Cardiac fibroblast (primary cell): ENCODE data around the gene DOHH.
"Not testable (repeated sequence)": the region's sequence is repeated elsewhere in the genome, so short reads cannot be mapped to it uniquely, and the experiment has no call there.

Experiments
- DNase-seq, 2 donors: peaks; one replicate each; pipeline versions ENCODE4 v3.0.0 to v3.0.0-alpha.2; 2010; ENCODE audit warnings: low read depth in 2 of 2
- H3K4me3 ChIP-seq, 2 donors: replicated peaks in 1 of 2; 1 replicate in 1 of 2; 2 replicates in 1 of 2; pipeline ENCODE4 v1.5.1; 2011; ENCODE audit warnings: low read depth in 2 of 2, low read length in 2 of 2, mild to moderate bottlenecking in 2 of 2, moderate library complexity in 1 of 2
- CTCF ChIP-seq: IDR thresholded peaks from one replicate; pipeline ENCODE4 v1.5.1; 2011; ENCODE audit warnings: low read depth, mild to moderate bottlenecking, low read length, inconsistent platforms

Gene DOHH

GRCh38 chr19:3513229-3514140 lies 13.0 kb upstream of the DOHH start:
- no peak for TF ChIP-seq CTCF
- DNase-seq = peak in 1 of 2 donors; percentile 25
- H3K4me3 ChIP-seq = no peak overlapping the region

- H3K4me3 ChIP-seq = no peak overlapping the region
- DNase-seq = no peak
- TF ChIP-seq CTCF = no peak
These were observed 12.2 kb upstream of the DOHH start for GRCh38 chr19:3512562-3513228.

DNA sequence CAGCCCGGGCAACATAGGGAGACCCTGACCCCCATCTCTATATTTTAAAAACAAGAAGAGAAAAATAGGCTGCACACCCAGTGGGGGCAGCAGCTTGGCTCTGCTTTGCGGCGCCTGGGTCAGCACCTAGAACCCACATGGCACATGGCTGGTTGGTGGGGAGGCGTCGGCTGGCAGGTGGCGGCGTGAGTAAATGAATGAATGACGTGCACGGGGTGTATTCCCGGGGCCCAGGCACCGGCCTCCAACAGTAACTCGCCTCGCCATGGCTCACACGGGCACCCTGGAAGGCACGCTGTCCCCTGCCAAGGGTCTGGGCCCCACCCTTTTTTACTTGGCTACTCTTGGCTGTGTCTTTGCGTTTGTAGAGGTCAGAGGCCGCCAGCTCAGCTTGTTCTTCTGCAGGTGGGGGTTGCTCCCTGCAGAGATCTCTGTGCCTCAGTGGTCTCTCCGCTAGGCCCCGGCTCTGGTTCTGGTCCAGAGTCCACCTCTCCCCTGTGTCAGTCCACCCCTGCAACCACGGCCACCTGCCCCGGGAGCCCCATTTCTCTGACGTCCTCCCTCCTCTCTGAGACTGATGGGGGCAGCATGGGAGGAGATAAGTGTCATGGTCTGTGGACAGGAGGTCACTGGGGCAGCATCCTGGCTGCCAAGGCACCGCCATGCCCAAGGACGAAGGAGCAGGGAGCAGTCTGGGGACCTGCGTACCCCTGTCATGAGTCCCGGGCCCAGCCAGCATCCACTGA lies 11.2 kb upstream of the DOHH start:
- no peak for DNase-seq
- TF ChIP-seq CTCF = no peak
- H3K4me3 ChIP-seq = no peak overlapping the region

DNA sequence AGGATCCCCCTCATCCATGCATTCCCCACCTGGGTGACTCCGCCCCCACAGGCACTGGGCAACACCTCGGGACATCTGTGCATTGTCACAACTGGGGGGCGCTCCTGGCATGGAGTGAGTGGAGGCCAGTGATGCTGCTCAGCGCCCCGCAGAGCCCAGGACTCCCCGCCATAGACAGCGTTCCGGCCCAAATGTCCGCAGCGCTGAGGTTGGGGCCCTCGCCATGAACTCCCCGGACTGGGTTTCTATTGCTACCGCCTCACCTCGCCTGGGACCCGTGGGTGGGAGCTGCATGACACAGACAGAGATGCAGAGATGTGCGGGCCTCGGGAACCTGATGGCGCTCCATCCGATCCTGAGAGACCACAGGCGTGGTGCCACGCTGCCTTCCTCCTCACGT lies 10.3 kb upstream of the DOHH start:
- no peak for TF ChIP-seq CTCF
- no peak for DNase-seq
- no peak overlapping the region for H3K4me3 ChIP-seq

GRCh38 chr19:3509566-3509989 lies 9.1 kb upstream of the DOHH start:
- H3K4me3 ChIP-seq = no peak overlapping the region
- DNase-seq = peak in 1 of 2 donors; percentile 85
- TF ChIP-seq CTCF = no peak

- TF ChIP-seq CTCF = no peak
- no peak overlapping the region for H3K4me3 ChIP-seq
- DNase-seq = no peak
These were observed 8.5 kb upstream of the DOHH start for GRCh38 chr19:3508771-3509535.

DNA sequence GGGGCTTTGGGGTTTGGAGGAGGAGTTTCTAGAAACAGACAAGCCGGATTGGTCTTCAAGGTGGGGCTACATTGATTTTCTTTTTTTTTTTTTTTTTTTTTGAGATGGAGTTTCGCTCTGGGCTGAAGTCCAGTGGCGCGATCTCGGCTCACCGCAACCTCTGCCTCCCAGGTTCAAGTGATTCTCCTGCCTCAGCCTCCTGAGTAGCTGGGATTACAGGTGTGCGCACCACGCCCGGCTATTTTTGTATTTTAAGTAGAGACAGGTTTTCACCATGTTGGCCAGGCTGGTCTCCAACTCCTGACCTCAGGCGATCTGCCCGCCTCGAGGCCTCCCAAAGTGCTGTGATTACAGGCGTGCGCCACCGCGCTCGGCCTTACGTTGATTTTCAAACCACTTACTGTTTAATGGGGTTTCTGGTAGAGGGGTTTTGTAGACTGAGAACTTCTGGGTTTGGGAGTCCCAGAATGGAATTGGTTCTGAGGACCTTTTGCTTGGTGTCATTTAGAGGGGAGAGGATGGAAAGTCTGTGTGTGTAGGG lies 7.7 kb upstream of the DOHH start:
- not testable (repeated sequence) for DNase-seq
- H3K4me3 ChIP-seq = peak overlapping the region in 1 of 2 donors; percentile 82
